Uterus (tissue), 4 donors: ENCODE data around the gene TRIAP1. TPM values are rescaled to one million over a fixed set of nuclear protein-coding genes. Genes with fewer than 3 reads are reported as not detected.

Source experiments
- DNase-seq, 2 donors: peaks; one replicate each; pipeline ENCODE4 v3.0.0-alpha.2; 2019 to 2020
- H3K27ac ChIP-seq, 2 donors: fragments of 200-600 bp; sonication (generic); 1 replicate in 1 of 2; 2 replicates in 1 of 2; pipeline ENCODE4 v1.5.1; 2016 to 2018
- H3K27me3 ChIP-seq, 2 donors: fragments of 200-600 bp; sonication (generic); one replicate each; pipeline ENCODE4 v1.5.1; 2018 to 2019; ENCODE audit warnings: control low read depth in 1 of 2
- H3K36me3 ChIP-seq, 2 donors: fragments of 200-600 bp; sonication (generic); one replicate each; pipeline ENCODE4 v1.5.1; 2019; ENCODE audit warnings: control low read depth in 1 of 2
- H3K4me1 ChIP-seq, 2 donors: fragments of 200-600 bp; sonication (generic); one replicate each; pipeline ENCODE4 v1.5.1; 2018 to 2019; ENCODE audit warnings: control low read depth in 1 of 2
- H3K4me3 ChIP-seq, 2 donors: fragments of 200-600 bp; sonication (generic); 1 replicate in 1 of 2; 2 replicates in 1 of 2; pipeline ENCODE4 v1.5.1; 2018 to 2019; ENCODE audit warnings: mild to moderate bottlenecking in 1 of 2
- H3K9me3 ChIP-seq, 2 donors: fragments of 200-600 bp; sonication (generic); one replicate each; pipeline ENCODE4 v1.5.1; 2019; ENCODE audit warnings: control low read depth in 1 of 2
- CTCF ChIP-seq, 4 experiments: fragments of 200-600 bp in 2 of 4; fragments of 450-650 bp in 2 of 4; sonication (generic) in 2 of 4; IDR thresholded peaks; one replicate each; pipeline ENCODE4 v1.5.1; 2016 to 2019; ENCODE audit warnings: antibody characterized with exemption in 4 of 4, mild to moderate bottlenecking in 2 of 4, moderate library complexity in 1 of 4
- POLR2A ChIP-seq, 2 donors: fragments of 450-650 bp; IDR thresholded peaks; one replicate each; pipeline ENCODE4 v1.6.1; 2016; ENCODE audit warnings: antibody characterized with exemption in 2 of 2, mild to moderate bottlenecking in 1 of 2, moderate library complexity in 1 of 2
- intact Hi-C: fragments of 100-400 bp; cut with DNase I; formaldehyde crosslinking; loops from one replicate; pipeline ENCODE4 v1.15.1; 2023; ENCODE audit warnings: low total_unique reads
- total RNA-seq, 4 donors: library from RNA; depleted of rRNA in 3 of 4; stranded (reverse); fragments of >200 nt in 3 of 4; gene quantifications; one replicate each; pipeline versions ENCODE4 v1.1.0 to v1.2.4, GENCODE V29; 2014 to 2023
- donor health status: DM: yes; HTN: yes; CAD: no.

The TRIAP1 gene
- total RNA-seq, 4 donors from 2014 or later = 1.2 to 16.8 (median 8.0) TPM

DNA sequence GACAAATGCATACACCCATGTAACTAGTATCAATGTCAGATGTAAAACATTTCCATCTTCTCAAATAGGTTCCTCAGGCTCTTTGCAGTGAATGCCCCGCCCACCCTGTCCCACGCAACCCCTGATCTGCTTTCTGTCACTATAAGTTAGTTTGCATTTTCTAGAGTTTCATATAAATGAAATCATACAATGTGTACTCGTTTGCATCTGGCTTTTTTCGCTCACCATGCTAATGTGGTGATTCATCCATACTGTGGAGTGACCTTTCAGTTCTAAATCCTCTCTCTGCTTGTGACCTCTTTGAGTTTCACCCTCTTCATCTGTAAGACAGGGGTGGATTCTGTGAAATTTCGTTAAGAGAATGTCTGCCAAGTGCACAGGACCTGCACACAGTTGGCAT lies 46.7 kb downstream of the TRIAP1 start:
- Histone ChIP-seq H3K4me1 (no peaks in the 10 kb centered on the region), H3K9me3 (no peaks in the 10 kb centered on the region), H3K36me3 (no peaks in the 10 kb centered on the region), H3K27ac (no peak overlapping the region), H3K27me3 (no peaks in the 10 kb centered on the region), H3K4me3 (no peak overlapping the region)
- intact Hi-C loops = no loop called here
- no peak for DNase-seq
- TF ChIP-seq POLR2A (IDR thresholded peaks at IDR 0.05) = no peak
- no peak for TF ChIP-seq CTCF (IDR thresholded peaks at IDR 0.05)

GRCh38 chr12:120397824-120398540 lies 48.2 kb downstream of the TRIAP1 start:
- no peaks in the 10 kb centered on the region for H3K27me3 ChIP-seq
- TF ChIP-seq CTCF (IDR thresholded peaks at IDR 0.05) = no peak
- no peak overlapping the region for H3K4me3 ChIP-seq
- H3K36me3 ChIP-seq = no peaks in the 10 kb centered on the region
- no peak for DNase-seq
- intact Hi-C loops = no loop called here
- no peaks in the 10 kb centered on the region for H3K4me1 ChIP-seq
- no peaks in the 10 kb centered on the region for H3K9me3 ChIP-seq
- H3K27ac ChIP-seq = no peak overlapping the region

DNA sequence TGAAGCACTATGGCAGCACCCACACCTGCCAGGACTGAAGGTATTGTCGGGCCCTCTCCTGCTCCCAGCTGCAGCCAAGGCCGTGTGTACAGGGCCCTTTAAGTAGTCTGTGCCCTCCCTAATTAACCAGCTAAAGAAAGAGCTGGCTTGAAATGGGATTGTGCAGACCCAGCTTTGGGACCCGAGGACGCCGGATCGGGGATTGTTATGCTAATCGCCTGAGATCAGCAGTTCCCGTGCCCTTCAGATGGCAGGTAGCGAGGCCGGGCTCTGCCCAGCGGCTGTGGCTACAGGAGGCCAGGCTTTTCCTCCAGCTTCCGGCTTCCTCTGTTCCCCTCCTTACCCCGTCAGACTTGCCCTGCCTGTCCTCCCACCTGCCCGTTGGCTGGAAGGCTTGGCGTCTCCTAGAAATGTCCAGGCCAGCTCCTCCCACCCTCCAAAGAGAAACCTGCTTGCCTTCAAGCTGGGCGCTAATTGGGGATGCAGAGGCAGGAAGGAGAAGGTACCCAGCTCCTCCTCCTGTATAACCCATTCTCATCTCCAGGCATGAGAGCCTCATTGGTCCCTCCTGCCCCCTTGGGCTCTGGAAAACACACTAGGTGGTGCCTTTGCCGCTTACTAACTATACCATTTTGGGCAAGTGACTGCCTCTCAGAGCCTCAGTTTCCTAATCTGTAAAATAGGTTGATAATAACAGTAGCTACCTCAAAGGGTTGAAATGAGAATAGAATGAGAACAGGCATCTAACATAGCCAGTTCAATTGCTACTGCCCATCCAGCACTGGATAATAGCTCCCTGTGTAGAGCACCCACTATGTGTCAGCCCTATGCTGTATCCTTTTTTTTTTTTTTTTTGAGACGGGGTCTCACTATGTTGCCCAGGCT lies 51.5 kb downstream of the TRIAP1 start:
- Histone ChIP-seq H3K4me3 (no peak overlapping the region), H3K27ac (no peak overlapping the region), H3K27me3 (no peaks in the 10 kb centered on the region), H3K9me3 (no peaks in the 10 kb centered on the region), H3K36me3 (no peaks in the 10 kb centered on the region), H3K4me1 (no peaks in the 10 kb centered on the region)
- TF ChIP-seq CTCF (IDR thresholded peaks at IDR 0.05) (no peak), POLR2A (IDR thresholded peaks at IDR 0.05) (peak in 1 of 2 donors; percentile 25)
- intact Hi-C loops = no loop called here
- no peak for DNase-seq

Other genes with a start within 250 kb of the TRIAP1 start
- 1,000 to 10,000 TPM; 1,775 to 3,691 (median 3,260) TPM for gene RPLP0, start 245.3 kb downstream of the TRIAP1 start, total RNA-seq
- 100 to 1,000 TPM in 1 of 4 donors, 10 to 100 TPM in 3; 29.6 to 211 (median 41.2) TPM for gene PXN, start 180.7 kb downstream of the TRIAP1 start, total RNA-seq
- over 10,000 TPM in 1 of 4 donors, under 1 TPM in 3; under 0.01 to 24,687 (median under 0.01) TPM for gene RNU4-2, start 154.5 kb downstream of the TRIAP1 start, total RNA-seq
- gene RNU4-1, start 153.1 kb downstream of the TRIAP1 start, total RNA-seq = 1,000 to 10,000 TPM in 1 of 4 donors, under 1 TPM in 3; under 0.01 to 2,308 (median under 0.01) TPM
- gene SIRT4, start 144.1 kb downstream of the TRIAP1 start, total RNA-seq = 1 to 10 TPM in 3 of 4 donors, not detected in 1; 1.2 to 4.1 (median 1.5) TPM
- not detected for gene PLA2G1B, start 118.6 kb downstream of the TRIAP1 start, total RNA-seq
- gene MSI1, start 77.2 kb downstream of the TRIAP1 start, total RNA-seq = 10 to 100 TPM in 1 of 4 donors, 1 to 10 TPM in 1, under 1 TPM in 1, not detected in 1; 0.29 to 12.0 (median 2.9) TPM
- 100 to 1,000 TPM; 196 to 524 (median 201) TPM for gene COX6A1, start 8.3 kb downstream of the TRIAP1 start, total RNA-seq
- 10 to 100 TPM; 11.8 to 31.9 (median 18.3) TPM for gene GATC, start 60 bp upstream of the TRIAP1 start, total RNA-seq
- 100 to 1,000 TPM in 2 of 4 donors, 10 to 100 TPM in 2; 10.5 to 150 (median 91.1) TPM for gene SRSF9, start 23.4 kb upstream of the TRIAP1 start, total RNA-seq
- 100 to 1,000 TPM; 239 to 457 (median 291) TPM for gene DYNLL1, start 49.7 kb upstream of the TRIAP1 start, total RNA-seq
- gene COQ5, start 82.8 kb upstream of the TRIAP1 start, total RNA-seq = 100 to 1,000 TPM in 1 of 4 donors, 10 to 100 TPM in 3; 18.5 to 117 (median 25.9) TPM
- gene RNF10, start 88.0 kb upstream of the TRIAP1 start, total RNA-seq = 100 to 1,000 TPM in 2 of 4 donors, 10 to 100 TPM in 2; 53.8 to 169 (median 103) TPM
- gene POP5, start 135.0 kb upstream of the TRIAP1 start, total RNA-seq = 10 to 100 TPM in 2 of 4 donors, 1 to 10 TPM in 1, under 1 TPM in 1; 0.59 to 32.2 (median 18.0) TPM
- gene CABP1, start 194.2 kb upstream of the TRIAP1 start, total RNA-seq = 1 to 10 TPM in 2 of 4 donors, under 1 TPM in 1, not detected in 1; 0.51 to 6.4 (median 2.1) TPM
- 100 to 1,000 TPM in 1 of 4 donors, 10 to 100 TPM in 3; 15.6 to 108 (median 53.5) TPM for gene MLEC, start 240.8 kb upstream of the TRIAP1 start, total RNA-seq